Measurements from ENCODE around the gene OSTM1. TPM values are rescaled to one million over a fixed set of nuclear protein-coding genes. Genes with fewer than 3 reads are reported as not detected.

OSTM1 gene
- polyA plus RNA-seq, 3 donors = 13.4 to 60.1 (median 49.7) TPM

- no peak overlapping the region for H2AFZ ChIP-seq (ENCODE audit: insufficient read depth, low read depth, low read length, poor library complexity, severe bottlenecking)
- 98% methylated on average over 15 of the region's 15 CpGs for WGBS (ENCODE audit: insufficient coverage)
- no peak overlapping the region for H3K9ac ChIP-seq (ENCODE audit: insufficient read depth, low read length, poor library complexity, severe bottlenecking)
- H3K27ac ChIP-seq (ENCODE audit: low read depth in 1 of 2, low read length in 2 of 2) = no peak overlapping the region
- Mint-ChIP-seq H3K4me1 (no peaks in the 10 kb centered on the region), H3K4me3 (no peak overlapping the region), H3K27me3 (ENCODE audit: low read depth in 3 of 3) (peaks cover 0 to 4% (median 2%) of the 10 kb centered on the region in 3 donors), H3K36me3 (no peaks in the 10 kb centered on the region), H3K9me3 (peaks cover 10 to 22% (median 15%) of the 10 kb centered on the region in 7 donors), H3K27ac (no peak overlapping the region)
- intact Hi-C loops (cut with micrococcal nuclease) = no loop called here
- H3K4me3 ChIP-seq (replicated peaks in 1 of 3; ENCODE audit: low read depth in 2 of 3, low read length in 3 of 3) = no peak overlapping the region
- no peaks in the 10 kb centered on the region for H4K20me1 ChIP-seq (ENCODE audit: insufficient read depth, low read length)
- TF ChIP-seq CTCF (IDR thresholded peaks at IDR 0.05) = no peak
- no peaks in the 10 kb centered on the region for H3K27me3 ChIP-seq (ENCODE audit: control insufficient read depth in 2 of 2, insufficient read depth in 2 of 2, low read length in 2 of 2)
- H3K4me2 ChIP-seq (replicated peaks; ENCODE audit: extremely low read depth, low read length, poor library complexity, severe bottlenecking) = no peak overlapping the region
- H3K79me2 ChIP-seq (ENCODE audit: insufficient read depth, low read length) = no peaks in the 10 kb centered on the region
- H3K4me1 ChIP-seq (ENCODE audit: control insufficient read depth in 1 of 2, insufficient read depth in 2 of 2, low read length in 2 of 2) = no peaks in the 10 kb centered on the region
- DNase-seq = no peak
- peaks cover 10 to 18% of the 10 kb centered on the region in 2 donors for H3K9me3 ChIP-seq (replicated peaks in 1 of 2; ENCODE audit: control insufficient read depth in 1 of 2, insufficient read depth in 1 of 2, low read length in 2 of 2)
- no peaks in the 10 kb centered on the region for H3K36me3 ChIP-seq (replicated peaks in 1 of 2; ENCODE audit: control insufficient read depth in 1 of 2, insufficient read depth in 2 of 2, low read length in 2 of 2)
Measured at GRCh38 chr6:108004861-108005260, 69.7 kb downstream of the OSTM1 start.

- no peak overlapping the region for H3K27ac Mint-ChIP-seq
- H3K27me3 Mint-ChIP-seq (ENCODE audit: low read depth in 3 of 3) = peaks cover 0 to 4% (median 2%) of the 10 kb centered on the region in 3 donors
- Histone ChIP-seq H4K20me1 (ENCODE audit: insufficient read depth, low read length) (no peaks in the 10 kb centered on the region), H2AFZ (ENCODE audit: insufficient read depth, low read depth, low read length, poor library complexity, severe bottlenecking) (no peak overlapping the region), H3K27ac (ENCODE audit: low read depth in 1 of 2, low read length in 2 of 2) (no peak overlapping the region), H3K9ac (ENCODE audit: insufficient read depth, low read length, poor library complexity, severe bottlenecking) (no peak overlapping the region), H3K4me2 (replicated peaks; ENCODE audit: extremely low read depth, low read length, poor library complexity, severe bottlenecking) (no peak overlapping the region), H3K9me3 (replicated peaks in 1 of 2; ENCODE audit: control insufficient read depth in 1 of 2, insufficient read depth in 1 of 2, low read length in 2 of 2) (no peaks in the 10 kb centered on the region), H3K4me1 (ENCODE audit: control insufficient read depth in 1 of 2, insufficient read depth in 2 of 2, low read length in 2 of 2) (no peaks in the 10 kb centered on the region), H3K79me2 (ENCODE audit: insufficient read depth, low read length) (no peaks in the 10 kb centered on the region), H3K4me3 (replicated peaks in 1 of 3; ENCODE audit: low read depth in 2 of 3, low read length in 3 of 3) (no peak overlapping the region), H3K27me3 (ENCODE audit: control insufficient read depth in 2 of 2, insufficient read depth in 2 of 2, low read length in 2 of 2) (no peaks in the 10 kb centered on the region), H3K36me3 (replicated peaks in 1 of 2; ENCODE audit: control insufficient read depth in 1 of 2, insufficient read depth in 2 of 2, low read length in 2 of 2) (no peaks in the 10 kb centered on the region)
- no peak for DNase-seq
- H3K9me3 Mint-ChIP-seq = peaks cover 0 to 4% (median 0%) of the 10 kb centered on the region in 7 donors
- intact Hi-C loops (cut with micrococcal nuclease) = no loop called here
- no peaks in the 10 kb centered on the region for H3K36me3 Mint-ChIP-seq
- H3K4me1 Mint-ChIP-seq = no peaks in the 10 kb centered on the region
- WGBS (ENCODE audit: insufficient coverage) = 97% methylated on average over 3 of the region's 9 CpGs
- no peak overlapping the region for H3K4me3 Mint-ChIP-seq
- no peak for TF ChIP-seq CTCF (IDR thresholded peaks at IDR 0.05)
Measured at GRCh38 chr6:108002365-108003221, 71.9 kb downstream of the OSTM1 start.
